GM23248 (cell line): ENCODE data around the gene FAM163B. TPM values are rescaled to one million over a fixed set of nuclear protein-coding genes. Genes with fewer than 3 reads are reported as not detected.

Source experiments
- DNase-seq: peaks from one replicate; pipeline ENCODE4 v3.0.0-alpha.2; 2015
- H2AFZ ChIP-seq: fragments of 200-600 bp; sonication (generic); 2 replicates; pipeline ENCODE4 v1.6.1; 2016; ENCODE audit warnings: antibody characterized with exemption
- H3F3A ChIP-seq: fragments of 200-600 bp; sonication (generic); 2 replicates; pipeline ENCODE4 v1.6.1; 2016; ENCODE audit warnings: mild to moderate bottlenecking, antibody characterized with exemption, mixed run types; ENCODE audit not compliant: insufficient read depth
- H3K27ac ChIP-seq: fragments of 200-600 bp; sonication (generic); 2 replicates; pipeline ENCODE4 v1.5.1; 2016; ENCODE audit warnings: mild to moderate bottlenecking
- H3K27me3 ChIP-seq: fragments of 200-600 bp; sonication (generic); replicated peaks from 2 replicates; pipeline ENCODE4 v1.6.1; 2016; ENCODE audit warnings: mild to moderate bottlenecking; ENCODE audit not compliant: insufficient read depth
- H3K36me3 ChIP-seq: fragments of 200-600 bp; sonication (generic); 2 replicates; pipeline ENCODE4 v1.6.1; 2016; ENCODE audit warnings: low read depth, mild to moderate bottlenecking
- H3K4me1 ChIP-seq: fragments of 200-600 bp; sonication (generic); 2 replicates; pipeline ENCODE4 v1.6.1; 2016; ENCODE audit warnings: mild to moderate bottlenecking; ENCODE audit not compliant: insufficient read depth
- H3K4me2 ChIP-seq: fragments of 200-600 bp; sonication (generic); one replicate; pipeline ENCODE4 v1.6.1; 2016; ENCODE audit warnings: mild to moderate bottlenecking; ENCODE audit not compliant: unreplicated experiment
- H3K4me3 ChIP-seq: fragments of 200-600 bp; sonication (generic); 2 replicates; pipeline ENCODE4 v1.5.1; 2016; ENCODE audit warnings: mild to moderate bottlenecking
- H3K79me2 ChIP-seq: fragments of 200-600 bp; sonication (generic); 2 replicates; pipeline ENCODE4 v1.6.1; 2016; ENCODE audit warnings: mild to moderate bottlenecking; ENCODE audit not compliant: insufficient read depth
- H3K9ac ChIP-seq: fragments of 200-600 bp; sonication (generic); 2 replicates; pipeline ENCODE4 v1.6.1; 2016; ENCODE audit warnings: mild to moderate bottlenecking
- H3K9me2 ChIP-seq: fragments of 200-600 bp; sonication (generic); 2 replicates; pipeline ENCODE4 v1.6.1; 2016; ENCODE audit warnings: mixed run types, mild to moderate bottlenecking, moderate library complexity; ENCODE audit not compliant: insufficient read depth
- H3K9me3 ChIP-seq: fragments of 200-600 bp; sonication (generic); one replicate; pipeline ENCODE4 v1.6.1; 2017; ENCODE audit warnings: low read depth
- H4K20me1 ChIP-seq: fragments of 200-600 bp; sonication (generic); 2 replicates; pipeline ENCODE4 v1.6.0; 2016; ENCODE audit not compliant: insufficient read depth
- EZH2 ChIP-seq: fragments of 200-600 bp; sonication (generic); IDR thresholded peaks from 2 replicates; pipeline ENCODE4 v1.6.1; 2018; ENCODE audit warnings: antibody characterized with exemption, mild to moderate bottlenecking; ENCODE audit not compliant: insufficient read depth, poor library complexity, severe bottlenecking
- EZH2phosphoT487 ChIP-seq: fragments of 200-600 bp; sonication (generic); IDR thresholded peaks from 2 replicates; pipeline ENCODE4 v1.6.1; 2018; ENCODE audit warnings: antibody characterized with exemption, moderate library complexity, mild to moderate bottlenecking, low read depth; ENCODE audit not compliant: insufficient read depth
- WGBS, 2 experiments: methylation state at CpG; one replicate each; pipeline ENCODE4 v1.1.6; 2015 to 2017; ENCODE audit warnings: low lambda C conversion rate in 2 of 2, low coverage in 1 of 2; ENCODE audit errors: missing lambda C conversion rate in 2 of 2; 5-methylcytosine and 5-hydroxymethylcytosine counted together
- in situ Hi-C: fragments of 300-500 bp; cut with MboI; formaldehyde crosslinking; loops from 2 replicates; pipeline ENCODE4 v1.15.0; 2020
- polyA plus RNA-seq: library from polyadenylated mRNA; unstranded; fragments of >200 nt; fragmentation: Nextera tagmentation; extraction: Ambion mirVana; gene quantifications from 2 replicates; pipeline ENCODE4 v1.2.1, GENCODE V29; 2016
- total RNA-seq: library from RNA; depleted of rRNA; stranded (reverse); fragments of >200 nt; shearing (Covaris generic); gene quantifications from 2 replicates; pipeline ENCODE4 v1.2.3, GENCODE V29; 2014

Gene FAM163B
- total and polyA plus RNA-seq, 2 experiments from 2014 or later, result not detected

DNA sequence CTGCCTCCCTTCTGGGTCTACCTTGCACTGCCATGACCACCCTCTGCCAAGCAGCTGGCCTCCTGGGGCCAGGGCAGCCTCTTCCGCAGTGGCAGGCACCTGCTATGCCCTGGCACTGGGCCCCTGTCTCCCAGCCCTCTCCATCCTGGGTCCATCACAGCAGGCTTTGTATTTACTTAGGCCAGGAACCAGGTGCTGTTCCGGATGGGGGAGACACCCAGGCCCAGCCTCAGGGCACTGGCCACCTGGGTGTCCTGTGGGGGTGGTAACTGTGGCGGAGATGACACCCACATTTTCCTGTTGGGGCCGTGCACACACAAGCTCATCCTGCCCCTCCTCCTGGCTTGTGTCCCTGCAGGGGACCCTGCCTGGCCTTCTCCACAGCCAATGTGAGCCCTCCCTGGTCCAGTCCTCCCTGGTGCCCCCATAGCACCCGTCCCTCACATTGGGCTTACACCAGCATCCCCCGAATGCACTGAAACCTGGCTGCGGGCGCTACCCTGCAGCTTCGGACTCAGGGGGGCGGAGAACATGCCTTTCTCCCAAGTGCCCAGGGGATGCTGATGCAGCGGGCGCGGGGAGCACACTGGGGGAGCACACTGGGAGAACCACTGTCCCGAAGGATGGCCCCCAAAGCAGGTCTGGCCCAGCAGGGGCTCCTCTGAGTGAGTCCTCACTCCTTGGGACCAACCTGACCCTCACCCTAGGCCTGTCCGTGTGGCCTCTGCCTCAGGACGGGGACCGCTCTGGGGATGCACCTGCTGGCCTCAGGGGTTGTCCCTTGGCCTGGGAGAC is 17.9 kb downstream of the FAM163B start:
- Histone ChIP-seq H3K79me2 (no peaks in the 10 kb centered on the region), H4K20me1 (no peaks in the 10 kb centered on the region), H3K4me2 (no peak overlapping the region), H3K27ac (no peak overlapping the region), H2AFZ (no peak overlapping the region), H3K27me3 (peaks cover 6% of the 10 kb centered on the region; the same call in 1 of the 2 replicates), H3F3A (no peaks in the 10 kb centered on the region), H3K9ac (no peak overlapping the region), H3K4me3 (no peak overlapping the region), H3K9me2 (no peaks in the 10 kb centered on the region), H3K36me3 (no peaks in the 10 kb centered on the region), H3K9me3 (no peaks in the 10 kb centered on the region), H3K4me1 (no peaks in the 10 kb centered on the region)
- TF ChIP-seq EZH2 (no peak), EZH2phosphoT487 (no peak)
- no peak for DNase-seq
- in situ Hi-C loops, result no loop called here
- 74 to 77% methylated on average over 17 of the region's 17 CpGs for WGBS, 2 experiments

DNA sequence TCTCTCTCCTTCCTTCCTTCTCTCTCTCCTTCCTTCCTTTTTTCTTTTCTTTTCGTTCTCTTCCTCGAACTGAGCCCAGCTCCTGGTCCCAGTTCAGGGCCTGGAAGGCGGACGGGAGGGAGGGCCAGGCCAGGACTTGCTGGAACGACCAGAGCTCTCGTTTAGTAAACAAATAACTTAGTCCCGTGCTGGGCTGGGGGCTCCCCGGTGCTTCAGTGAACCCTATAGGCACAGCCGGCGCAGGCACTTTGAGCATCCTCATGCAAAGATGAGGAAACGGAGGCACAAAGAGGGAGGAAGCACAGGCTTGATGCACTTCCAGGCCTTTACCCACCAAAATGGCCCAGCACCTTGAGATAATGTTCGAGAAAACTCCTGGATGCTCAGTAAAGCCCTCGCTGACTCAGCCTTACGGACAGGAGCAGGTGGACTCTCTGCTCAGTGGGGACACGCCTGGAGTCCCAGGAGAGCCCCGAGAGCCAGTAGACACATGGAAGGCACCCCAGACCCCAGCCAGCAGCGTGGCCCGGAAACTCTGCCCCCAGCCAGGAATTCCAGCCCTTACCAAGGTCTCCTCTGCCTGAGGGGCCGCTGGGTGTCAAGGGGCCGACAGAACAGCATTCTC is 18.8 kb downstream of the FAM163B start:
- Histone ChIP-seq H3K36me3 (no peaks in the 10 kb centered on the region), H3K9me2 (no peaks in the 10 kb centered on the region), H3K4me3 (no peak overlapping the region), H3F3A (no peaks in the 10 kb centered on the region), H3K27ac (no peak overlapping the region), H2AFZ (no peak overlapping the region), H3K79me2 (no peaks in the 10 kb centered on the region), H3K9me3 (no peaks in the 10 kb centered on the region), H3K27me3 (peaks cover 16% of the 10 kb centered on the region), H3K9ac (no peak overlapping the region), H3K4me1 (no peaks in the 10 kb centered on the region), H3K4me2 (no peak overlapping the region), H4K20me1 (no peaks in the 10 kb centered on the region)
- no peak for TF ChIP-seq EZH2phosphoT487
- no peak for TF ChIP-seq EZH2
- no peak for DNase-seq
- in situ Hi-C loops, result no loop called here
- 49 to 53% methylated on average over 19 to 20 of the region's 20 CpGs for WGBS, 2 experiments

DNA sequence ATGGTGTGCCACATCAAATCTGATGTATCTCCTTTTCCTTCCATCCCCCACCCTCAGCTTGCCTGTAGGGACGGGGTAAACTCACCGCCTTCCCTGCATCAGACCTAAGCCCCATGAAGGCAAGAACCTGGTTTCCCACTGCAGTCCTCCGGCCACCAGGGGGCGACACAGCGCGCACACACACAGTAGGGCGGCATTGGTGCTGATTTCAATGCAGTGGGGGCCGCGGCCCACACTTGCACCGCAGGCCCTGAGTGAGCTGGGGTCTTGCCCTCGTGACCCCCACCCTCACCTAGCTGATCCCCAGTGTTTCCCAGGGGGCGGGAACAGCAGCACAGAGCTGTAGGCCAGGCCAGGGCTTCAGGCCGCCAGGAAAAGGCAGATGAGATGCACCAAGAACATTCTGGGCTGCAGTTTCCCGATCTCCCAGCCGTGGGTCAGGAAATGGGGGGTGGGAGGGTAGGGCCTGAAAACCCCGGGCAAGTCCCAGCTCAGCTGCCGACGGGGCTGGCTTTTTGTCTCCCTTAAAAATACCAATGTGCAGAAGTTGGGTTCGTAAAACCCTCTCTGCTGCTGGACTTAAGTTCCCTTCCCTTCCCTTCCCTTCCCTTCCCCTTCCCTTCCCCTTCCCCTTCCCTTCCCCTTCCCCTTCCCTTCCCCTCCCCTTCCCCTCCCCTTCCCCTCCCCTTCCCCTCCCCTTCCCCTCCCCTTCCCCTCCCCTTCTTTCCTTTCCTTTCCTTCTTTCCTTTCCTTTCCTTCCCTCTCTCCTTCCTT is 19.5 kb downstream of the FAM163B start:
- H4K20me1 ChIP-seq, result no peaks in the 10 kb centered on the region
- H3K79me2 ChIP-seq, result no peaks in the 10 kb centered on the region
- no peaks in the 10 kb centered on the region for H3K9me3 ChIP-seq
- peaks cover 23% of the 10 kb centered on the region for H3K27me3 ChIP-seq
- no peak overlapping the region for H3K4me2 ChIP-seq
- H2AFZ ChIP-seq, result no peak overlapping the region
- no peaks in the 10 kb centered on the region for H3K4me1 ChIP-seq
- H3F3A ChIP-seq, result no peaks in the 10 kb centered on the region
- no peak for TF ChIP-seq EZH2
- TF ChIP-seq EZH2phosphoT487, result no peak
- 63 to 64% methylated on average over 15 to 19 of the region's 19 CpGs for WGBS, 2 experiments
- no peaks in the 10 kb centered on the region for H3K36me3 ChIP-seq
- no peak overlapping the region for H3K4me3 ChIP-seq
- in situ Hi-C loops, result no loop called here
- H3K9ac ChIP-seq, result no peak overlapping the region
- no peak overlapping the region for H3K27ac ChIP-seq
- no peaks in the 10 kb centered on the region for H3K9me2 ChIP-seq
- DNase-seq, result no peak

DNA sequence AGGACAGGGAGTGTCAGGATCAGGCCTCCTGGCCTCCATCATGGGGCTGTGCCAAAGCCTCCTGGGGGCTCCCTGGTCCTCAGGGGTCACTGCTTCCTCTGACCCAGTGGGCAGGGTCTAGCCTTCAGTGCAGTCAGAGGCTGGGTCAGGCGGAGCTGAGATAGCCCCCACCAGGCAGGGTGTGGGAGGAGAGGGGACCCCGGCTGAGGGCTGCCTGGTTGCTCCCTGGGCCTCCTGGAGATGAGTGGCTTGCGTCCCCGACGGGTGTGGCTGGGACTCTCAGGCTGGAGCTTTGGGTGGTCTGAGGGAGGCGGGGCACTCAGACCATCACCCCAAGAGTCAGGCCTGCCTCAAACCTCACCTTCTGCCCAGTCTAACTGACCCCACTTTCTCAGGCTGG is 21.7 kb downstream of the FAM163B start:
- no peaks in the 10 kb centered on the region for H3K79me2 ChIP-seq
- no peaks in the 10 kb centered on the region for H3K9me2 ChIP-seq
- no peak overlapping the region for H2AFZ ChIP-seq
- H3K27ac ChIP-seq, result no peak overlapping the region
- in situ Hi-C loops, result no loop called here
- no peaks in the 10 kb centered on the region for H3K4me1 ChIP-seq
- DNase-seq, result no peak
- WGBS, 2 experiments, result 71 to 75% methylated on average over 6 of the region's 6 CpGs
- no peaks in the 10 kb centered on the region for H3K9me3 ChIP-seq
- TF ChIP-seq EZH2phosphoT487 (no peak), EZH2 (no peak)
- H3K36me3 ChIP-seq, result no peaks in the 10 kb centered on the region
- H3K4me3 ChIP-seq, result no peak overlapping the region
- H4K20me1 ChIP-seq, result no peaks in the 10 kb centered on the region
- no peak overlapping the region for H3K4me2 ChIP-seq
- peaks cover 45% of the 10 kb centered on the region for H3K27me3 ChIP-seq
- no peak overlapping the region for H3K9ac ChIP-seq
- H3F3A ChIP-seq, result no peaks in the 10 kb centered on the region
